GM20431 (cell line): Measurements from ENCODE around the gene DIPK1A.

Experiments used
- in situ Hi-C: fragments of 300-500 bp; cut with MseI, MboI; formaldehyde crosslinking; loops from one replicate; pipeline ENCODE4 v1.15.0; 2020; ENCODE audit warnings: low sequenced_read_pairs; ENCODE audit not compliant: unreplicated experiment

Gene DIPK1A

GRCh38 chr1:92848201-92848600 lies 113.1 kb downstream of the DIPK1A start:
- in situ Hi-C loops: no loop called here

GRCh38 chr1:92845908-92846307 lies 115.4 kb downstream of the DIPK1A start:
- in situ Hi-C loops: no loop called here

GRCh38 chr1:92844439-92844838 lies 116.8 kb downstream of the DIPK1A start:
- in situ Hi-C loops: no loop called here

GRCh38 chr1:92843429-92844352 lies 117.6 kb downstream of the DIPK1A start:
- in situ Hi-C loops: no loop called here

- in situ Hi-C loops: no loop called here
These were observed 118.2 kb downstream of the DIPK1A start for GRCh38 chr1:92843046-92843423.

- in situ Hi-C loops: no loop called here
These were observed 118.9 kb downstream of the DIPK1A start for GRCh38 chr1:92842082-92843045.

GRCh38 chr1:92840600-92840999 lies 120.7 kb downstream of the DIPK1A start:
- in situ Hi-C loops: no loop called here

GRCh38 chr1:92839442-92839841 lies 121.8 kb downstream of the DIPK1A start:
- in situ Hi-C loops: no loop called here

- in situ Hi-C loops: no loop called here
These were observed 122.7 kb downstream of the DIPK1A start for GRCh38 chr1:92838519-92838918.

GRCh38 chr1:92837062-92837461 lies 124.2 kb downstream of the DIPK1A start:
- in situ Hi-C loops: no loop called here

- in situ Hi-C loops: no loop called here
These were observed 126.6 kb downstream of the DIPK1A start for GRCh38 chr1:92834617-92835016.

- in situ Hi-C loops: no loop called here
These were observed 127.4 kb downstream of the DIPK1A start for GRCh38 chr1:92833840-92834239.

GRCh38 chr1:92832537-92833114 lies 128.6 kb downstream of the DIPK1A start:
- in situ Hi-C loops: no loop called here

- in situ Hi-C loops: no loop called here
These were observed 129.3 kb downstream of the DIPK1A start, which contains the start of gene RPL5 for GRCh38 chr1:92831762-92832536. Gene RPL5, plus strand, starts transcription at chr1:92832040. Its CDS starts 75 bp downstream, at chr1:92832115.

- in situ Hi-C loops: no loop called here
These were observed 129.9 kb downstream of the DIPK1A start for GRCh38 chr1:92831368-92831761.

- in situ Hi-C loops: no loop called here
These were observed 134.5 kb downstream of the DIPK1A start for GRCh38 chr1:92826792-92827191.

- in situ Hi-C loops: no loop called here
These were observed 138.4 kb downstream of the DIPK1A start for GRCh38 chr1:92822879-92823278.

GRCh38 chr1:92820551-92820950 lies 140.7 kb downstream of the DIPK1A start:
- in situ Hi-C loops: no loop called here

- in situ Hi-C loops: no loop called here
These were observed 141.2 kb downstream of the DIPK1A start for GRCh38 chr1:92820024-92820423.
